K562 (cell line): ENCODE data around the gene COX14. TPM values are rescaled to one million over a fixed set of nuclear protein-coding genes. Genes with fewer than 3 reads are reported as not detected.

Experiments
- CAMTA2 ChIP-seq: fragments of 250-450 bp; sonication (Bioruptor Pico); conservative IDR thresholded peaks from 2 replicates; pipeline ENCODE4 v1.5.1; 2022
- CBX8 ChIP-seq: fragments of 200-600 bp; sonication (generic); IDR thresholded peaks from 2 replicates; pipeline ENCODE4 v1.6.1; 2012; ENCODE audit warnings: borderline replicate concordance, mixed run types, low read depth, mild to moderate bottlenecking, moderate library complexity, mixed read lengths, low read length, control low read depth, inconsistent platforms; ENCODE audit not compliant: poor library complexity, severe bottlenecking; ENCODE audit errors: extremely low read depth
- CTCF ChIP-seq, 3 experiments: IDR thresholded peaks in 2 of 3; conservative IDR thresholded peaks in 1 of 3; 2 replicates each; pipeline ENCODE4 v1.5.1; 2011 to 2012; ENCODE audit warnings: low read length in 3 of 3, mild to moderate bottlenecking in 3 of 3, control low read depth in 2 of 3, improper control_type of control experiment in 1 of 3, inconsistent platforms in 1 of 3, low read depth in 1 of 3, mixed read lengths in 1 of 3, moderate library complexity in 1 of 3; ENCODE audit not compliant: insufficient read depth in 2 of 3
- DEAF1 ChIP-seq: fragments of 450-650 bp; formaldehyde crosslinking; IDR thresholded peaks from 2 replicates; pipeline ENCODE4 v1.4.0; 2020; ENCODE audit warnings: mild to moderate bottlenecking, moderate library complexity
- DLX4 ChIP-seq: fragments of 250-450 bp; sonication (Bioruptor Pico); IDR thresholded peaks from 2 replicates; pipeline ENCODE4 v1.6.1; 2021; ENCODE audit warnings: mild to moderate bottlenecking
- HMG20A ChIP-seq: fragments of 450-650 bp; formaldehyde crosslinking; conservative IDR thresholded peaks from 2 replicates; pipeline ENCODE4 v1.4.0; 2020; ENCODE audit warnings: mild to moderate bottlenecking, mixed read lengths
- HMGXB4 ChIP-seq: sonication (generic); formaldehyde crosslinking; IDR thresholded peaks from 2 replicates; pipeline ENCODE4 v1.8.1; 2023; ENCODE audit warnings: mild to moderate bottlenecking, missing genetic modification reagents
- IRF2 ChIP-seq: sonication (generic); formaldehyde crosslinking; IDR thresholded peaks from 2 replicates; pipeline ENCODE4 v1.8.1; 2022; ENCODE audit warnings: mild to moderate bottlenecking, missing genetic modification reagents
- KLF16 ChIP-seq: IDR thresholded peaks from 2 replicates; pipeline ENCODE4 v1.6.1; 2016; ENCODE audit warnings: antibody characterized with exemption
- POLR2A ChIP-seq: fragments of 450-650 bp; conservative IDR thresholded peaks from 2 replicates; pipeline ENCODE4 v1.6.1; 2016
- RAD21 ChIP-seq, 2 experiments: fragments of 250-450 bp in 1 of 2; fragments of 450-650 bp in 1 of 2; sonication (Bioruptor Pico) in 1 of 2; formaldehyde crosslinking in 1 of 2; IDR thresholded peaks in 1 of 2; conservative IDR thresholded peaks in 1 of 2; 2 replicates each; pipeline versions ENCODE4 v1.4.0 to v1.8.0; 2020 to 2022; ENCODE audit warnings: mild to moderate bottlenecking in 2 of 2, moderate library complexity in 1 of 2
- RB1 ChIP-seq: fragments of 450-650 bp; IDR thresholded peaks from 2 replicates; pipeline ENCODE4 v1.6.1; 2017; ENCODE audit warnings: low read depth, mild to moderate bottlenecking
- RCOR1 ChIP-seq, 2 experiments: IDR thresholded peaks; 2 replicates each; pipeline ENCODE4 v1.6.1; 2012; ENCODE audit warnings: low read depth in 2 of 2, low read length in 2 of 2, borderline replicate concordance in 1 of 2, improper control_type of control experiment in 1 of 2
- SRF ChIP-seq, 2 experiments: fragments of 250-450, 450-650 bp in 1 of 2; sonication (Bioruptor Pico) in 1 of 2; sonication (generic) in 1 of 2; formaldehyde crosslinking; IDR thresholded peaks; 2 replicates each; pipeline versions ENCODE4 v1.5.0 to v1.5.1; 2020 to 2022; ENCODE audit warnings: mild to moderate bottlenecking in 1 of 2, missing genetic modification reagents in 1 of 2
- STAG1 ChIP-seq: sonication (generic); formaldehyde crosslinking; IDR thresholded peaks from 2 replicates; pipeline ENCODE4 v1.5.0; 2020; ENCODE audit warnings: missing genetic modification reagents, borderline replicate concordance
- TCF7L2 ChIP-seq: fragments of 150-350 bp; IDR thresholded peaks from 2 replicates; pipeline ENCODE4 v1.6.1; 2016; ENCODE audit warnings: low read depth, mild to moderate bottlenecking, low read length, moderate library complexity
- YBX1 ChIP-seq: fragments of 450-650 bp; IDR thresholded peaks from 2 replicates; pipeline ENCODE4 v1.7.1; 2016; ENCODE audit warnings: mild to moderate bottlenecking
- ZNF184 ChIP-seq: sonication (generic); formaldehyde crosslinking; IDR thresholded peaks from 2 replicates; pipeline ENCODE4 v1.5.0; 2020; ENCODE audit warnings: missing genetic modification reagents
- ZNF23 ChIP-seq: fragments of 250-450 bp; sonication (Bioruptor Pico); IDR thresholded peaks from 2 replicates; pipeline ENCODE4 v1.4.0; 2020; ENCODE audit warnings: mild to moderate bottlenecking
- ZNF717 ChIP-seq: fragments of 250-450 bp; sonication (Bioruptor Pico); IDR thresholded peaks from 2 replicates; pipeline ENCODE4 v1.5.0; 2021
- polyA plus RNA-seq, 8 experiments: library from polyadenylated mRNA; depleted of rRNA in 4 of 8; stranded (reverse) in 5 of 8; unstranded in 3 of 8; fragments of >200 nt; fragmentation: Nextera tagmentation in 2 of 8; fragmentation: Illumina TruSeq in 1 of 8; extraction: Ambion mirVana in 2 of 8; extraction: Trizol in 1 of 8; gene quantifications; 2 replicates each; pipeline versions ENCODE4 v1.2.1 to v1.2.3, GENCODE V29; 2011 to 2014; ENCODE audit warnings: inconsistent platforms in 1 of 8, missing spikeins in 1 of 8
- total RNA-seq, 7 experiments: library from RNA; depleted of rRNA in 6 of 7; stranded (reverse); fragments of >200 nt in 6 of 7; fragmentation: Illumina TruSeq in 2 of 7; extraction: Trizol in 2 of 7; gene quantifications; 2 replicates each; pipeline versions ENCODE4 v1.2.1 to v1.2.3, GENCODE V29; 2011 to 2021; ENCODE audit warnings: low replicate concordance in 1 of 7

COX14 gene
- total and polyA plus RNA-seq, 9 of the 15 experiments (the other 6 are each of a cell fraction or from before 2014, with no cell fraction given): 44.4 to 269 (median 53.4) TPM

GRCh38 chr12:50088577-50089335 is 23.3 kb upstream of the COX14 start (continued):
- 0 out of 2 replicates have a peak, but pooled peaks have one; percentile 23 for TF ChIP-seq DEAF1
- TF ChIP-seq RAD21 (CRISPR knock-in tag; conservative IDR thresholded peaks at IDR 0.05 in 1 of 2, IDR thresholded peaks at IDR 0.05 in 1 of 2): peak; percentile 51 to 80
- TF ChIP-seq DLX4 (CRISPR knock-in tag): no peak
- TF ChIP-seq CAMTA2 (CRISPR knock-in tag): no peak
- TF ChIP-seq TCF7L2: no peak
- TF ChIP-seq ZNF23 (CRISPR knock-in tag): no peak
- peak; percentile 71 to 82 (median 76) for TF ChIP-seq CTCF (IDR thresholded peaks at IDR 0.05 in 2 of 3, conservative IDR thresholded peaks at IDR 0.05 in 1 of 3; ENCODE audit: insufficient read depth in 2 of 3, low read depth in 1 of 3, low read length in 3 of 3)
- no peak for TF ChIP-seq HMGXB4 (CRISPR knock-in tag)
- TF ChIP-seq STAG1 (CRISPR knock-in tag): no peak
- TF ChIP-seq HMG20A (CRISPR knock-in tag): no peak
- TF ChIP-seq YBX1: no peak
- no peak for TF ChIP-seq IRF2 (CRISPR knock-in tag)
- TF ChIP-seq RB1: peak; percentile 37; the same call in 1 of the 2 replicates
- TF ChIP-seq RCOR1 (IDR thresholded peaks at IDR 0.05; ENCODE audit: borderline replicate concordance in 1 of 2, low read depth in 2 of 2, low read length in 2 of 2): peak in 1 of 2 experiments; percentile 19; a peak in 1 of 4 replicates
- no peak for TF ChIP-seq CBX8
- no peak for TF ChIP-seq ZNF184 (CRISPR knock-in tag)
- 0 out of 2 replicates have a peak, but pooled peaks have one; percentile 42 for TF ChIP-seq KLF16
- no peak for TF ChIP-seq SRF (CRISPR knock-in tag; IDR thresholded peaks at IDR 0.05)
- TF ChIP-seq ZNF717: no peak
- no peak for TF ChIP-seq POLR2A
